Progenitor cell of endocrine pancreas (in vitro differentiated cells): ENCODE results near the gene ZG16B. TPM values are rescaled to one million over a fixed set of nuclear protein-coding genes. Genes with fewer than 3 reads are reported as not detected.

Source experiments
- DNase-seq: peaks from one replicate; pipeline ENCODE4 v3.0.0; 2021; ENCODE audit warnings: low spot score; ENCODE audit not compliant: unreplicated experiment
- H3K27ac Mint-ChIP-seq: 2 replicates; pipeline ENCODE4 v1.8.0; 2021; ENCODE audit warnings: mild to moderate bottlenecking, moderate library complexity, mixed read lengths
- H3K27me3 Mint-ChIP-seq: 2 replicates; pipeline ENCODE4 v1.8.0; 2021; ENCODE audit warnings: mixed read lengths
- H3K36me3 Mint-ChIP-seq: 2 replicates; pipeline ENCODE4 v1.8.0; 2022; ENCODE audit warnings: mixed read lengths; ENCODE audit not compliant: insufficient read depth
- H3K4me1 Mint-ChIP-seq: 2 replicates; pipeline ENCODE4 v1.8.0; 2021; ENCODE audit warnings: low read depth, mixed read lengths
- H3K4me3 Mint-ChIP-seq: 2 replicates; pipeline ENCODE4 v1.8.0; 2021; ENCODE audit warnings: low read depth, mild to moderate bottlenecking, moderate library complexity, mixed read lengths
- H3K9me3 Mint-ChIP-seq: 2 replicates; pipeline ENCODE4 v1.8.0; 2021; ENCODE audit warnings: low read depth, mixed read lengths
- CTCF ChIP-seq: fragments of 200-600 bp; sonication (generic); IDR thresholded peaks from one replicate; pipeline ENCODE4 v1.5.0; 2021; ENCODE audit warnings: antibody characterized with exemption, mild to moderate bottlenecking; ENCODE audit not compliant: unreplicated experiment
- total RNA-seq: library from RNA; stranded (reverse); gene quantifications from 2 replicates; pipeline ENCODE4 v1.2.1, GENCODE V29; 2021

The ZG16B gene
- total RNA-seq, 1 donor from 2014 or later, result not detected

GRCh38 chr16:2799205-2799858 lies 30.8 kb upstream of the ZG16B start:
- peak overlapping the region; percentile 83 for H3K27ac Mint-ChIP-seq
- H3K36me3 Mint-ChIP-seq, result peaks cover 3% of the 10 kb centered on the region
- H3K27me3 Mint-ChIP-seq, result peaks cover 3% of the 10 kb centered on the region
- DNase-seq, result no peak
- H3K4me1 Mint-ChIP-seq, result peaks cover 17% of the 10 kb centered on the region
- no peak for TF ChIP-seq CTCF
- no peak overlapping the region for H3K4me3 Mint-ChIP-seq
- peaks cover 15% of the 10 kb centered on the region for H3K9me3 Mint-ChIP-seq

- peaks cover 3% of the 10 kb centered on the region for H3K36me3 Mint-ChIP-seq
- TF ChIP-seq CTCF, result no peak
- peak overlapping the region; percentile 83 for H3K27ac Mint-ChIP-seq
- H3K4me1 Mint-ChIP-seq, result peaks cover 12% of the 10 kb centered on the region
- DNase-seq, result no peak
- H3K27me3 Mint-ChIP-seq, result peaks cover 3% of the 10 kb centered on the region
- H3K9me3 Mint-ChIP-seq, result peaks cover 16% of the 10 kb centered on the region
- H3K4me3 Mint-ChIP-seq, result no peak overlapping the region
Observed at GRCh38 chr16:2799859-2800226, 30.3 kb upstream of the ZG16B start.

- Mint-ChIP-seq H3K36me3 (peaks cover 3% of the 10 kb centered on the region), H3K27me3 (peaks cover 4% of the 10 kb centered on the region)
- no peak for TF ChIP-seq CTCF
Observed at GRCh38 chr16:2803545-2804195, 26.4 kb upstream of the ZG16B start.

GRCh38 chr16:2804728-2805127 lies 25.4 kb upstream of the ZG16B start:
- Mint-ChIP-seq H3K36me3 (peaks cover 3% of the 10 kb centered on the region), H3K4me3 (no peak overlapping the region), H3K9me3 (peaks cover 21% of the 10 kb centered on the region), H3K27me3 (peaks cover 15% of the 10 kb centered on the region), H3K27ac (no peak overlapping the region), H3K4me1 (peaks cover 4% of the 10 kb centered on the region)
- no peak for TF ChIP-seq CTCF
- DNase-seq, result no peak

More at GRCh38 chr16:2803545-2804195, 26.4 kb upstream of the ZG16B start:
- DNase-seq, result no peak
- H3K9me3 Mint-ChIP-seq, result peaks cover 16% of the 10 kb centered on the region
- peaks cover 6% of the 10 kb centered on the region for H3K4me1 Mint-ChIP-seq
- no peak overlapping the region for H3K27ac Mint-ChIP-seq
- H3K4me3 Mint-ChIP-seq, result no peak overlapping the region

- Mint-ChIP-seq H3K36me3 (peaks cover 3% of the 10 kb centered on the region), H3K27ac (no peak overlapping the region), H3K27me3 (peaks cover 23% of the 10 kb centered on the region), H3K4me1 (no peaks in the 10 kb centered on the region), H3K9me3 (peaks cover 21% of the 10 kb centered on the region), H3K4me3 (no peak overlapping the region)
- no peak for TF ChIP-seq CTCF
- DNase-seq, result no peak
Observed at GRCh38 chr16:2806286-2806685, 23.8 kb upstream of the ZG16B start.
